ENCODE data around the gene NFS1.

NFS1 gene

GRCh38 chr20:35635652-35636051 lies 63.5 kb downstream of the NFS1 start:
- no peak for DNase-seq

- DNase-seq = no peak
Observed at GRCh38 chr20:35632539-35633115, 66.5 kb downstream of the NFS1 start.

DNA sequence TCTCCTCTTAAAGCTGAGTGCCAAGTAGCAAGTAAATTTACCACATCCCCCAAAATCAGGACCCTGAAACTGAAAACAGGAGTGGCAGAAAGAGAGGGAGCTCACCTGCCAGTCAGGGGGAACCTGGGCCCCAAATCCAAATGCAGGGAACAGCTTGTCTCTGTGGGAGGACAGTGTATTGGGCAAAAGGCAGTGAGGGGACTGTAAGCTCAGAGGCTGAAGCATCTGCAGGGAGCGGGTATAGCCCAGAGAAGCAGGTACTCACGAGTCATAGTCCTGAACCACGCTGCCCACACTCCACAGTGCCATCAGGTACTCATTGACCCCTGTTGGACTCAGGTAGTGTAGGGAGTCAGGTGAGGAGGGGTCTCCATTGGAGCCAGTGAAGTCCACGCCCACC lies 68.5 kb downstream of the NFS1 start:
- DNase-seq = no peak

DNA sequence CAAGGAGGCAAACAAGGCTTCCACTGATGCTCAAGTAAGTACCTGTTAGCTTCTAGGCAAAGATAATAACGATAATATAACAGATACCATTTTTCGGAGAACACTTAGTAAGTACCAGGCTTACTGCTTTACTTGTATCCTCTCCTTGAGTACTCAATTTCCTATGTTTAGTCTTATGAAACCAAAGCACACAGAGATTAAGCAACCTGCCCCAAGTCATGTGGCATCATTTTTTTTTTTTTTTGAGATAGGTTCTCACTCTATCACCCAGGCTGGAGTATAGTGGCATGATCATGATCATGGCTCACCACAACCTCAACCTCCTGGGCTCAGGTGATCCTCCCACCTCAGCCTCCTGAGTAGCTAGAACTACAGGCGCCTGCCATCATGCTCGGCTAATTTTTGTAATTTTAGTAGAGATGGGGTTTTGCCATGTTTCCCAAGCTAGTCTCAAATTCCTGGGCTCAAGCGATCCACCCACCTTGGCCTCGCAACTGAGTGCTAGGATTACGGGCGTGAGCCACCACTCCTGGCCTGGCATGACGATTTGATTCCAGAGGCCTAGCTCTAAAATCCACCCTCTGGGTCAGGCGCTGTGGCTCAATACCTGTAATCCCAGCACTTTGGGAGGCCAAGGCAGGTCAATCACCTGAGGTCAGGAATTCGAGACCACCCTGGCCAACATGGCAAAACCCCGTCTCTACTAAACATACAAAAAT lies 69.6 kb downstream of the NFS1 start:
- DNase-seq = no peak

DNA sequence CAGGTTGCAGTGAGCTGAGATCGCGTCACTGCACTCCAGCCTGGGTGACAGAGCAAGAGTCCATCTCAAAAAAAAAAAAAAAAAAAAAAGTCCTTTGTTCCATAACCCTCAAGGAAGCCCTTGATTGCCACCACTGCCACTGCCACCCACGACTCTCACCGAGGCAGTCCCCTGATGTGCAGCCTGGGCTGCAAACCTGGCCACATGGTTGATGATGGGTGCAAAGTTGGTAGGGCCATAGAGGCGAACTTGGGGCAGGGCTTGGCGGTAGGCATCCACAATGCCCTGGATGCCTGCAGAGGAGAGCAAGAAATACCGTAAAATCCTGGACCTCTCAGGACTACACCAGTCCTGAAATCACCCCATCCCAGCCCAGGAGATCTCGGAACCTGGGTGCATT lies 72.0 kb downstream of the NFS1 start:
- no peak for DNase-seq

- DNase-seq = no peak
Observed at GRCh38 chr20:35626386-35627001, 72.7 kb downstream of the NFS1 start.

DNA sequence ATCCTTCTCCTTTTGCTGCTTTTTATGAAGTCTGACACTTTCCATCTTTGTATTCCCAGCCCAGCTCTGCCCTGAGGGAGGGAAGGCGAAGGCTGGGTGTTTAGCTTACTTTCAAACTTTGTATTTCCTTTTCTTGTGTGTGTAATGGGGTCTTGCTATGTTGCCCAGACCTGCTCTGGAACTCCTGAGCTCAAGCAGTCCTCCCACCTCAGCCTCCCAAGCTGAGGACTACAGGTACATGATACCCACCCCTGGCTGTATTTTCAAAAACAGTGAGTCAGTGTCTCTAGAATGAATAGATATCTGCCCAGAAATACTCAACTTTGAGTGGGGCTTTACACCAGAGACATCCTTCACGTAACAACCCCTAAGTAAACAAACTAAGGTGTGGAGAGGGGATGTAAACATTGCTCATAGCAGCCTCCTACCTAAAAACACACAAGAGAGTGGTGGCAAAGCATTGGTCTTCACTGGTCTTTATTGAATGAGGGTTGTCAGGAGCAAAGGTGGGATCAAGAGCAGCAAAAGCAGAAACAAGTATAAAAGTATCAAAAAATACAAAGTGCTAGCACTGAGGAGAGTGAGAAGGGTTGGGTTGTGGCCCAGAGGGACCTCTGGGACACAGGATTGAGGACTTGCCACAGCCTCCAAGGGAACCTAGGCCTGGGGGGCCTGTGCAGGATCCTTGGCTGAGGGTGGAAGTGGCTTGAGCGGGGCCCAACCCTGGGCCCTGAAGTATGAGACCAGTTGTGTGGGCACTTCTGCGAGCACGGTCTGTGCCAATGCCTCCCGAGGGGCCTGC lies 73.4 kb downstream of the NFS1 start:
- DNase-seq = no peak

DNA sequence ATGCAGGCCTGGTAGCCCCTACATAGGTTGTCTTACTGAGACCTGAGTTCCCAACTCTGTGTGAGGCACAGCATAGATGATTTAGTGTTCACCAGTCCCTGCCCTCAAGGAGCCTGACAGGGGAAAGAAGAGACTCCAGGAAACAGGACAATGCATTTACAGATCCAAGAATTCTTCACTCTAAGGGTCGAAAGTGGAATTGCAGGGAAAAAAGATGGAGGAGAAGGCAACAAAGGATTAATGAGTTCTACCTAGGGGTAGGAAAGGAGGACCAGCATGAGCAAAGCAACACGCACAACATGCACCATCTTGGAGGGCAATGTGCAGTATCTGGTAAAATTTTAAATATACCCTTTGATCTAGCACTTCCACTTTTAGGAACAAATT lies 77.6 kb downstream of the NFS1 start:
- DNase-seq = no peak

- no peak for DNase-seq
Observed at GRCh38 chr20:35620818-35621559, 78.2 kb downstream of the NFS1 start.

GRCh38 chr20:35619196-35620095 lies 79.7 kb downstream of the NFS1 start:
- peak; percentile 81 for DNase-seq

GRCh38 chr20:35618263-35619131 lies 80.7 kb downstream of the NFS1 start:
- peak; percentile 24 for DNase-seq
